VCaP (cell line): ENCODE data around the gene COPS9.

Source experiments
- H3K27ac ChIP-seq: fragments of 450-650 bp; 2 replicates; pipeline ENCODE4 v1.5.1; 2017
- TF ChIP-seq, protein P1 (sequence below): fragments of 450-650 bp; conservative IDR thresholded peaks from 2 replicates; pipeline ENCODE4 v1.5.1; 2017; ENCODE audit warnings: mild to moderate bottlenecking, moderate library complexity

COPS9 gene

GRCh38 chr2:240126731-240127130 is 9.4 kb downstream of the COPS9 start:
- TF ChIP-seq, protein P1, sequence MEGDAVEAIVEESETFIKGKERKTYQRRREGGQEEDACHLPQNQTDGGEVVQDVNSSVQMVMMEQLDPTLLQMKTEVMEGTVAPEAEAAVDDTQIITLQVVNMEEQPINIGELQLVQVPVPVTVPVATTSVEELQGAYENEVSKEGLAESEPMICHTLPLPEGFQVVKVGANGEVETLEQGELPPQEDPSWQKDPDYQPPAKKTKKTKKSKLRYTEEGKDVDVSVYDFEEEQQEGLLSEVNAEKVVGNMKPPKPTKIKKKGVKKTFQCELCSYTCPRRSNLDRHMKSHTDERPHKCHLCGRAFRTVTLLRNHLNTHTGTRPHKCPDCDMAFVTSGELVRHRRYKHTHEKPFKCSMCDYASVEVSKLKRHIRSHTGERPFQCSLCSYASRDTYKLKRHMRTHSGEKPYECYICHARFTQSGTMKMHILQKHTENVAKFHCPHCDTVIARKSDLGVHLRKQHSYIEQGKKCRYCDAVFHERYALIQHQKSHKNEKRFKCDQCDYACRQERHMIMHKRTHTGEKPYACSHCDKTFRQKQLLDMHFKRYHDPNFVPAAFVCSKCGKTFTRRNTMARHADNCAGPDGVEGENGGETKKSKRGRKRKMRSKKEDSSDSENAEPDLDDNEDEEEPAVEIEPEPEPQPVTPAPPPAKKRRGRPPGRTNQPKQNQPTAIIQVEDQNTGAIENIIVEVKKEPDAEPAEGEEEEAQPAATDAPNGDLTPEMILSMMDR = no peak
- H3K27ac ChIP-seq = no peak overlapping the region

GRCh38 chr2:240125742-240126141 is 10.4 kb downstream of the COPS9 start:
- H3K27ac ChIP-seq = no peak overlapping the region
- TF ChIP-seq, protein P1 = no peak

DNA sequence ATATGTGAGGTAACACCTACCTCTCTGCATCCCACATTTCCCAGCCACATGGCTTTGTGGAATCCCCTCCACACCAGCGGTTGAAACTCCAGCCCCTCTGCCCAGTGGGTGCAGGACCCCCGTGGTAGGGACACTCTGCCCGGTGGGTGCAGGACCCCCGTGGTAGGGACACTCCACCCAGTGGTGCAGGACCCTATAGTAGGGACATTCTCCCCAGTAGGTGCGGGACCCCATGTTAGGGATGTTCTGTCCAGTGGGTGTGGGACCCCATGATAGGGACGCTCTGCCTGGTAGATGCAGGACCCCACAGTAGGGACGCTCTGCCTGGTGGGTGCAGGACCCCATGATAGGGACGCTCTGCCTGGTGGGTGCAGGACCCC is 11.5 kb downstream of the COPS9 start:
- TF ChIP-seq, protein P1 = no peak
- H3K27ac ChIP-seq = no peak overlapping the region

- TF ChIP-seq, protein P1 = no peak
Observed at GRCh38 chr2:240123821-240124650, 12.1 kb downstream of the COPS9 start.

GRCh38 chr2:240121675-240122074 is 14.4 kb downstream of the COPS9 start:
- H3K27ac ChIP-seq = no peak overlapping the region
- TF ChIP-seq, protein P1 = no peak

More at GRCh38 chr2:240123821-240124650, 12.1 kb downstream of the COPS9 start:
- H3K27ac ChIP-seq = no peak overlapping the region

DNA sequence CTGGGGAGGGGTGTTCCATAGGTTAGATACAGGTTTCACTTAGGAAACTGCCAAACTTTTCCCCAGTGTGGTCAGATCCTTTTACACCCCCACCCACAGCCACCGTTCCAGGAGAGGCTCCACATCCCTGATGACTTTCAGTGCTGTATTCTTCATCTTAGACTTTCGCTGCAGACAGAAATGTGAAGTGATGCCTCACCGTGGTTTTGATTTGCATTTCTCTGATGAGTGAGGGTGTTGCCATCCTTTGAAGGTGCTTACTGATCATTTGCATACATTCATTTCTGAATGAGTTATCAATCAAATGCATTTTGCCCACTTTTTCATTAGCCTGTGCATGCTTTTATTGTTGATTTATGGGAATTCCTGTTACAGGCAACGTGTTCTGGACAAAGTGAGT is 14.9 kb downstream of the COPS9 start:
- H3K27ac ChIP-seq = no peak overlapping the region
- TF ChIP-seq, protein P1 = no peak

- TF ChIP-seq, protein P1 = no peak
- no peak overlapping the region for H3K27ac ChIP-seq
Observed at GRCh38 chr2:240114233-240114632, 21.9 kb downstream of the COPS9 start.
